Activated T-cell treated with anti-CD3 and anti-CD28 coated beads, Interleukin-2, amount 50 U/mL, for 4 hours (primary cell): ENCODE data around the gene TRMT112. TPM values are rescaled to one million over a fixed set of nuclear protein-coding genes. Genes with fewer than 3 reads are reported as not detected.
A peak's percentile ranks its signal among the peaks of the same experiment; 100 is the strongest.

Experiments used
- ATAC-seq, 2 donors: fragments of 200-7000 bp; cut with Tn5 transposase; one replicate each; pipeline ENCODE4 v1.10.0; 2021
- DNase-seq: peaks from one replicate; pipeline ENCODE4 v3.0.0-alpha.2; 2020
- H3K27me3 Mint-ChIP-seq: one replicate; pipeline ENCODE4 v1.8.0; 2021; ENCODE audit warnings: low read depth, mixed read lengths
- H3K36me3 Mint-ChIP-seq: one replicate; pipeline ENCODE4 v1.8.0; 2022; ENCODE audit warnings: mixed read lengths; ENCODE audit not compliant: insufficient read depth
- H3K4me1 Mint-ChIP-seq: one replicate; pipeline ENCODE4 v1.8.0; 2021; ENCODE audit warnings: low read depth, mixed read lengths
- H3K4me3 Mint-ChIP-seq: one replicate; pipeline ENCODE4 v1.8.0; 2021; ENCODE audit warnings: mild to moderate bottlenecking, moderate library complexity, mixed read lengths
- H3K9me3 Mint-ChIP-seq: one replicate; pipeline ENCODE4 v1.8.0; 2021; ENCODE audit warnings: mixed read lengths
- total RNA-seq, 3 donors: library from RNA; stranded (reverse); gene quantifications; one replicate each; pipeline ENCODE4 v1.2.1, GENCODE V29; 2021

Gene TRMT112
- total RNA-seq, 3 donors from 2014 or later, result 432 to 461 (median 438) TPM

DNA sequence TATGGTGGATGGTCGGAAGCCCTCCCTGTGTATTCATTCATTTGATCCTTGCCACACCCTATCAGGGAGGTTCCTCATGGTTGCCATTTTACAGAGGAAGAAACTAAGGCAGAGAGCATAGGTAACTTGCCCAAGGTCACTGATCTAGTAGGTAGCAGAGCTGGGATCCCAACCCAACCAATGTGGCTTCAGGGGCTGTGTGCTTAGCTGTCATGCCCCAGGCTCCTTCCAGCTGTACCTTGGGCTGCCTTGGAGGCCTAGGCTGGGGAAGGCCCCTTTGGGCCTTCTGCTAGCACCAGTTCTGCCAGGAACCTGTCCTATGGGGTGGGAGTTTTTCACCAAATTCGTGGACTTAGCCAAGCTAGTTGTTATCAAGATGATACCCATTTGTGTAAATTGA, 41.5 kb downstream of the TRMT112 start:
- H3K4me1 Mint-ChIP-seq, result peaks cover 2% of the 10 kb centered on the region

DNA sequence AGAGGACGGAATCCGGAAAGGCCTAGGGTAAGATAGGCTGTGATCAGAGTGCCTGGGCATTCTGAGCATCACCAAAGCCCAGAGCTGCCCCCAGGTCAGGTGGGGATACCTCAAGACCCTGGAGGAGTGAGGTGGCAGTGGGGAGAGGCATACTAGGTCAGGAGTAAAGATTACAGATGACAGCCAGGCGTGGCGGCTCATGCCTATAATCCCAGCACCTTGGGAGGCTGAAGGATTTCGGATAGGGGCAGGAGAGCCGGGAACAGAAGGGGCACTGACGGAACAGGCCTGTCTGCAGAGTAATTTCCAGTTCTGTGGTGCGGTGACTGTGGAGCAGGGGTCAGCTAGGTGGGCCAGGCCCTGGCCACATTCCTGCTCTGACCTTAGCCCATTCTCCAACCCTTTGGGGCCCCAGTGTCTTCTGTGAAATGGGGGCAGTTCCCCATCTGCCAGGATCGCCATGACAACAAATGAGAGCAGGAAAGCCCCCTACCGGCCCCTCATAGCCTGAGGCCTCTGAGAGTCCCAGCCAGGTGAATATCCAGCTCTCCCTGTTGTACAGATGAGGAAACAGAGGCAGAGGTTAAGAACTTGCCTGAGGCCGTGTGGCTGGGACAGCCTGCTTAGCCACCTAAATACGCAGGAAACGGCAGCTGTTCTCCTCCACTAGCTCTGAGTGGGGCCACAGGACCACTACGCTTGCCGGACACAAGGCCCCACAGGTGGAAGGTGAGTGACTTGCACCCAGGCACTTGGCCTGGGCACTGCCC, 42.1 kb downstream of the TRMT112 start:
- no peak for ATAC-seq
- Mint-ChIP-seq H3K27me3 (no peaks in the 10 kb centered on the region), H3K4me1 (peaks cover 3% of the 10 kb centered on the region), H3K9me3 (no peaks in the 10 kb centered on the region), H3K36me3 (peaks cover 4% of the 10 kb centered on the region), H3K4me3 (no peak overlapping the region)
- no peak for DNase-seq

More for the DNA sequence above, 41.5 kb downstream of the TRMT112 start:
- H3K36me3 Mint-ChIP-seq, result peaks cover 4% of the 10 kb centered on the region
- ATAC-seq, result no peak
- no peaks in the 10 kb centered on the region for H3K27me3 Mint-ChIP-seq
- no peak for DNase-seq
- no peak overlapping the region for H3K4me3 Mint-ChIP-seq
- H3K9me3 Mint-ChIP-seq, result no peaks in the 10 kb centered on the region

- H3K4me3 Mint-ChIP-seq, result peak overlapping the region; percentile 93
- ATAC-seq (peak; percentile 83 to 85), DNase-seq (peak; percentile 97)
- peaks cover 14% of the 10 kb centered on the region for H3K4me1 Mint-ChIP-seq
- H3K27me3 Mint-ChIP-seq, result no peaks in the 10 kb centered on the region
- no peaks in the 10 kb centered on the region for H3K9me3 Mint-ChIP-seq
- H3K36me3 Mint-ChIP-seq, result no peaks in the 10 kb centered on the region
These were observed 47.7 kb downstream of the TRMT112 start for GRCh38 chr11:64269540-64270220.

- peak; percentile 5 to 7 for ATAC-seq
- DNase-seq, result no peak
- H3K9me3 Mint-ChIP-seq, result no peaks in the 10 kb centered on the region
- H3K4me3 Mint-ChIP-seq, result peak overlapping the region; percentile 93
- H3K36me3 Mint-ChIP-seq, result no peaks in the 10 kb centered on the region
- peaks cover 14% of the 10 kb centered on the region for H3K4me1 Mint-ChIP-seq
- H3K27me3 Mint-ChIP-seq, result no peaks in the 10 kb centered on the region
These were observed 48.3 kb downstream of the TRMT112 start for GRCh38 chr11:64268893-64269539.

- peak overlapping the region; percentile 93 for H3K4me3 Mint-ChIP-seq
- no peaks in the 10 kb centered on the region for H3K27me3 Mint-ChIP-seq
- no peaks in the 10 kb centered on the region for H3K9me3 Mint-ChIP-seq
- H3K36me3 Mint-ChIP-seq, result no peaks in the 10 kb centered on the region
- no peak for DNase-seq
- peaks cover 14% of the 10 kb centered on the region for H3K4me1 Mint-ChIP-seq
- no peak for ATAC-seq
These were observed 49.1 kb downstream of the TRMT112 start for GRCh38 chr11:64268025-64268892.

DNA sequence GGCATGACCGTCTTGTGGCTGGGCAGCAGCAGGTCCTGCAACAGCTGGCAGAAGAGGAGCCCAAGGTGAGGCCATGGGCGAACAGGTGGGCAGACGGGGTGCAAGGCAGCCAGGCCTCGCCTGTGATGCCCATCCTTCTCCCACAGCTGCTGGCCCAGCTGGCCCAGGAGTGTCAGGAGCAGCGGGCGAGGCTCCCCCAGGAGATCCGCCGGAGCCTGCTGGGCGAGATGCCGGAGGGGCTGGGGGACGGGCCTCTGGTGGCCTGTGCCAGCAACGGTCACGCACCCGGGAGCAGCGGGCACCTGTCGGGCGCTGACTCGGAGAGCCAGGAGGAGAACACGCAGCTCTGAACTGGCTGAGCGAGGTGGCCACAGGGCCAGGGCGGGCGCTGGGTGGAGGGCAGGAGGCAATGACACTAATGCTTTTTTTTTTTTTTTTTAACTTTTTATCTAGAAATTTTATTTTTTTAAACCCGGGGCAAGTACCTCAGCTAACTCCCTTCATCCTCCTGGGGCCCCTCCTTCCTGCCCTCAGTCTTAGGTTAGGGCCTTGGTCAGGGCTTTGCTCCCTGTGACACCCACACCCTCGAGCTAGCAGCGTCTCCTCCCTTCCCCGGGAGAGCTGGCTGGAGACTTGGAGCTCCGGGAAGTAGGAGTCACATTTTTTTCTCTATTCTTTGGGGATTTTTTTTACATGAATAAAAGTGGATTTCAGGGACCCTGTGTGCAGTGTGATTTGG, 50.0 kb downstream of the TRMT112 start:
- no peaks in the 10 kb centered on the region for H3K9me3 Mint-ChIP-seq
- H3K27me3 Mint-ChIP-seq, result no peaks in the 10 kb centered on the region
- no peak overlapping the region for H3K4me3 Mint-ChIP-seq
- DNase-seq (no peak), ATAC-seq (no peak)
- H3K4me1 Mint-ChIP-seq, result peaks cover 14% of the 10 kb centered on the region
- peaks cover 2% of the 10 kb centered on the region for H3K36me3 Mint-ChIP-seq

Other genes starting within 250 kb of the TRMT112 start
- 10 to 100 TPM; 16.5 to 17.8 (median 17.1) TPM for gene MACROD1, start 151.4 kb downstream of the TRMT112 start, total RNA-seq
- gene STIP1, start 131.4 kb downstream of the TRMT112 start, total RNA-seq, result 100 to 1,000 TPM; 439 to 477 (median 457) TPM
- 100 to 1,000 TPM; 368 to 444 (median 399) TPM for gene FERMT3, start 110.8 kb downstream of the TRMT112 start, total RNA-seq
- 10 to 100 TPM; 24.3 to 31.0 (median 28.6) TPM for gene TRPT1, start 91.4 kb downstream of the TRMT112 start, total RNA-seq
- gene NUDT22, start 91.3 kb downstream of the TRMT112 start, total RNA-seq, result 10 to 100 TPM; 82.4 to 88.3 (median 86.1) TPM
- 10 to 100 TPM; 15.0 to 16.6 (median 16.1) TPM for gene DNAJC4, start 87.0 kb downstream of the TRMT112 start, total RNA-seq
- 10 to 100 TPM; 41.5 to 75.6 (median 53.2) TPM for gene VEGFB, start 83.0 kb downstream of the TRMT112 start, total RNA-seq
- 10 to 100 TPM; 43.3 to 48.9 (median 44.4) TPM for gene FKBP2, start 76.5 kb downstream of the TRMT112 start, total RNA-seq
- gene PPP1R14B, start 70.6 kb downstream of the TRMT112 start, total RNA-seq, result 100 to 1,000 TPM; 417 to 505 (median 438) TPM
- 1 to 10 TPM; 6.2 to 8.2 (median 6.4) TPM for gene PLCB3, start 66.0 kb downstream of the TRMT112 start, total RNA-seq
- gene BAD, start 32.9 kb downstream of the TRMT112 start, total RNA-seq, result 10 to 100 TPM; 27.6 to 38.8 (median 36.6) TPM
- 10 to 100 TPM; 43.1 to 46.2 (median 43.9) TPM for gene GPR137, start 31.7 kb downstream of the TRMT112 start, total RNA-seq
- not detected for gene KCNK4, start 26.3 kb downstream of the TRMT112 start, total RNA-seq
- not detected for gene CATSPERZ, start 17.2 kb downstream of the TRMT112 start, total RNA-seq
- gene ESRRA, start 12.0 kb downstream of the TRMT112 start, total RNA-seq, result 10 to 100 TPM; 81.5 to 93.4 (median 89.3) TPM
- gene PRDX5, start 562 bp upstream of the TRMT112 start, total RNA-seq, result 10 to 100 TPM; 78.3 to 96.8 (median 81.0) TPM
- gene CCDC88B, start 22.6 kb upstream of the TRMT112 start, total RNA-seq, result 10 to 100 TPM; 87.4 to 97.9 (median 96.2) TPM
- gene RPS6KA4, start 41.6 kb upstream of the TRMT112 start, total RNA-seq, result 10 to 100 TPM; 43.3 to 49.9 (median 48.1) TPM
- gene SLC22A11, start 238.4 kb upstream of the TRMT112 start, total RNA-seq, result not detected